ENCODE results near the gene HFM1.

DNA sequence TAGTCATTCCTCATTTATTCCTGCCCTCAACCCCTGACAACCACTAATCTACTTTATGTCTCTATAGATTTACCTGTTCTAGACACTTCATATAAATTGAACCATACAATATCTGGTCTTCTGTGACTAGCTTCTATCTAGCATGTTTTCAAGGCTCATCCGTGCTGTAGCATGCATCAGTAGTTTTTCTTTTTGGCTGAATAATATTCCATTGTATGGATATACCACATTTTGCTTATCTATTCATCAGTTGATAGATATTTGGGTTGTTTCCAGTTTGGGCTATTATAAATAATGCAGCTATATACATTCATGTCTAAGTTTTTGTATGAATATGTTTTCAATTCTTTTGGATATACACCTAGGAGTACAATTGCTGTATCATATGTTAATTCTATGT lies 101.5 kb downstream of the HFM1 start:
- no peak for TF ChIP-seq FOXM1 (IDR thresholded peaks at IDR 0.05; ENCODE audit: borderline replicate concordance)
- no peak for TF ChIP-seq L3MBTL2 (conservative IDR thresholded peaks at IDR 0.05)
- TF ChIP-seq, protein P1, sequence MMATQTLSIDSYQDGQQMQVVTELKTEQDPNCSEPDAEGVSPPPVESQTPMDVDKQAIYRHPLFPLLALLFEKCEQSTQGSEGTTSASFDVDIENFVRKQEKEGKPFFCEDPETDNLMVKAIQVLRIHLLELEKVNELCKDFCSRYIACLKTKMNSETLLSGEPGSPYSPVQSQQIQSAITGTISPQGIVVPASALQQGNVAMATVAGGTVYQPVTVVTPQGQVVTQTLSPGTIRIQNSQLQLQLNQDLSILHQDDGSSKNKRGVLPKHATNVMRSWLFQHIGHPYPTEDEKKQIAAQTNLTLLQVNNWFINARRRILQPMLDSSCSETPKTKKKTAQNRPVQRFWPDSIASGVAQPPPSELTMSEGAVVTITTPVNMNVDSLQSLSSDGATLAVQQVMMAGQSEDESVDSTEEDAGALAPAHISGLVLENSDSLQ (IDR thresholded peaks at IDR 0.05) = no peak
- TF ChIP-seq BHLHE40 (IDR thresholded peaks at IDR 0.05; ENCODE audit: borderline replicate concordance) = no peak
- TF ChIP-seq ZNF384 (IDR thresholded peaks at IDR 0.05) = no peak
- TF ChIP-seq FOXK2 (IDR thresholded peaks at IDR 0.05) = no peak
- no peak for TF ChIP-seq ARNT (IDR thresholded peaks at IDR 0.05)
- TF ChIP-seq SUZ12 (IDR thresholded peaks at IDR 0.05) = no peak
- TF ChIP-seq TARDBP (IDR thresholded peaks at IDR 0.05) = no peak

Measured in HEK293T (cell line).